HepG2 (cell line): ENCODE results near the gene VILL. TPM values are rescaled to one million over a fixed set of nuclear protein-coding genes. Genes with fewer than 3 reads are reported as not detected.

Experiments
- ATAC-seq: fragments of 200-7000 bp; cut with Tn5 transposase; 3 replicates; pipeline ENCODE4 v1.9.1; 2020; ENCODE audit warnings: mild to moderate bottlenecking, moderate library complexity
- BruUV-seq: library from RNA; stranded (reverse); fragments of 400-500 nt; replicated peaks from 2 replicates; lab custom pipeline; 2021; lab: Mats Ljungman, UMichigan
- CTCF ChIA-PET: fragments of 300-600 bp; formaldehyde crosslinking; extraction: SDS; loops from one replicate; lab custom pipeline; 2021; ENCODE audit warnings: low total read pairs, inconsistent platforms, low intra/inter-chr PET ratio; lab: Yijun Ruan, JAX
- POLR2A ChIA-PET: fragments of 350-600 bp; sonication (Branson Sonifier 250); formaldehyde crosslinking; loops from one replicate; lab custom pipeline; 2020; ENCODE audit warnings: antibody characterized with exemption, inconsistent platforms; lab: Yijun Ruan, JAX
- DNase-seq: peaks from one replicate; pipeline ENCODE4 v3.0.0-alpha.2; 2015; ENCODE audit warnings: low spot score
- FAIRE-seq: peaks from 3 replicates; lab custom pipeline; 2011; peaks lifted over from hg19 to GRCh38; lab: Jason Lieb, UNC
- H2AFZ ChIP-seq: one replicate; pipeline ENCODE4 v1.6.1; 2011; ENCODE audit warnings: low read length, inconsistent platforms
- H3K27ac ChIP-seq: fragments of 300-600 bp; 3 replicates; pipeline ENCODE4 v1.8.0; 2011; ENCODE audit warnings: mixed run types, mild to moderate bottlenecking, mixed read lengths, low read length, inconsistent platforms; ENCODE audit not compliant: insufficient read depth; ENCODE audit errors: extremely low read length
- H3K27me3 ChIP-seq, 2 experiments: fragments of 200-600 bp in 1 of 2; 2 replicates in 1 of 2; 3 replicates in 1 of 2; pipeline versions ENCODE4 v1.6.0 to v1.8.0; 2011; ENCODE audit warnings: low read length in 2 of 2, mild to moderate bottlenecking in 2 of 2, moderate library complexity in 2 of 2, inconsistent platforms in 1 of 2; ENCODE audit not compliant: insufficient read depth in 2 of 2, control insufficient read depth in 1 of 2
- H3K36me3 ChIP-seq, 2 experiments: fragments of 200-600 bp in 1 of 2; replicated peaks in 1 of 2; 2 replicates in 1 of 2; 3 replicates in 1 of 2; pipeline versions ENCODE4 v1.5.1 to v1.8.0; 2011; ENCODE audit warnings: low read length in 2 of 2, inconsistent platforms in 1 of 2; ENCODE audit not compliant: insufficient read depth in 2 of 2, control insufficient read depth in 1 of 2
- H3K4me1 ChIP-seq: 2 replicates; pipeline ENCODE4 v1.5.1; 2012; ENCODE audit warnings: low read length, inconsistent platforms; ENCODE audit not compliant: insufficient read depth
- H3K4me2 ChIP-seq: 2 replicates; pipeline ENCODE4 v1.6.0; 2011; ENCODE audit warnings: low read depth, low read length, inconsistent platforms
- H3K4me3 ChIP-seq, 3 experiments: fragments of 200-600 bp in 1 of 3; sonication (generic), shearing (Covaris generic) in 1 of 3; replicated peaks in 1 of 3; 2 replicates each; pipeline ENCODE4 v1.5.1; 2011 to 2016; ENCODE audit warnings: low read length in 3 of 3, inconsistent platforms in 2 of 3, low read depth in 2 of 3, mild to moderate bottlenecking in 2 of 3, control low read depth in 1 of 3, mixed read lengths in 1 of 3; ENCODE audit not compliant: insufficient read depth in 1 of 3
- H3K79me2 ChIP-seq: one replicate; pipeline ENCODE4 v1.6.1; 2011; ENCODE audit warnings: low read length, inconsistent platforms; ENCODE audit not compliant: insufficient read depth
- H3K9ac ChIP-seq: 2 replicates; pipeline ENCODE4 v1.6.0; 2011; ENCODE audit warnings: mild to moderate bottlenecking, low read depth, low read length, inconsistent platforms; ENCODE audit not compliant: insufficient read depth
- H3K9me3 ChIP-seq: 2 replicates; pipeline ENCODE4 v1.5.1; 2012; ENCODE audit warnings: mild to moderate bottlenecking, low read length
- H4K20me1 ChIP-seq: 2 replicates; pipeline ENCODE4 v1.6.0; 2011; ENCODE audit warnings: inconsistent platforms, mild to moderate bottlenecking, low read length, moderate library complexity; ENCODE audit not compliant: insufficient read depth
- ASH2L ChIP-seq: fragments of 300-600, 200-600 bp; sonication (generic); IDR thresholded peaks from 2 replicates; pipeline ENCODE4 v1.7.0; 2017; ENCODE audit warnings: low read depth, mild to moderate bottlenecking, moderate library complexity, mixed read lengths, low read length; ENCODE audit not compliant: insufficient read length
- PHF20 ChIP-seq: sonication (generic); formaldehyde crosslinking; IDR thresholded peaks from 2 replicates; pipeline ENCODE4 v1.5.0; 2020; ENCODE audit warnings: mild to moderate bottlenecking, missing genetic modification reagents
- ZNF770 ChIP-seq: sonication (generic); formaldehyde crosslinking; IDR thresholded peaks from 2 replicates; pipeline ENCODE4 v1.5.0; 2020; ENCODE audit warnings: mild to moderate bottlenecking, missing genetic modification reagents
- ZNF776 ChIP-seq: sonication (generic); formaldehyde crosslinking; IDR thresholded peaks from 2 replicates; pipeline ENCODE4 v1.4.0; 2020; ENCODE audit warnings: mild to moderate bottlenecking, missing genetic modification reagents
- ZSCAN21 ChIP-seq: sonication (generic); formaldehyde crosslinking; IDR thresholded peaks from 2 replicates; pipeline ENCODE4 v1.8.0; 2022; ENCODE audit warnings: mild to moderate bottlenecking, missing genetic modification reagents, moderate library complexity, borderline replicate concordance
- WGBS: methylation state at CpG from one replicate; pipeline ENCODE4 v1.1.6; 2017; ENCODE audit warnings: low lambda C conversion rate; 5-methylcytosine and 5-hydroxymethylcytosine counted together
- in situ Hi-C: cut with HindIII; loops from 2 replicates; pipeline ENCODE4 v1.10.0; 2017; ENCODE audit warnings: low pct_unique_long_range_greater_than_20kb; ENCODE audit not compliant: extremely low pct_ligation_motif_present
- intact Hi-C: fragments of 100-400 bp; cut with micrococcal nuclease; formaldehyde crosslinking; loops from one replicate; pipeline ENCODE4 v1.10.0; 2022; ENCODE audit not compliant: unreplicated experiment
- polyA plus RNA-seq, 8 experiments: library from polyadenylated mRNA; depleted of rRNA in 3 of 8; stranded (reverse) in 7 of 8; unstranded in 1 of 8; fragments of >200 nt; fragmentation: Illumina TruSeq in 4 of 8; extraction: Trizol in 4 of 8; gene quantifications; 2 replicates each; pipeline versions ENCODE4 v1.2.1 to v1.2.3, GENCODE V29; 2011 to 2016; ENCODE audit warnings: low read depth in 4 of 8, missing spikeins in 1 of 8, mixed read lengths in 1 of 8; ENCODE audit not compliant: insufficient read depth in 1 of 8
- total RNA-seq, 5 experiments: library from RNA; depleted of rRNA; stranded (reverse); fragments of >200 nt; fragmentation: Illumina TruSeq; extraction: Trizol; gene quantifications; 2 replicates each; pipeline ENCODE4 v1.2.3, GENCODE V29; 2016; ENCODE audit warnings: low read depth in 1 of 5

Gene VILL
- total and polyA plus RNA-seq, 2 of the 13 experiments (the other 11 are each of a cell fraction or from before 2014, with no cell fraction given) = 3.2 to 5.3 TPM

DNA sequence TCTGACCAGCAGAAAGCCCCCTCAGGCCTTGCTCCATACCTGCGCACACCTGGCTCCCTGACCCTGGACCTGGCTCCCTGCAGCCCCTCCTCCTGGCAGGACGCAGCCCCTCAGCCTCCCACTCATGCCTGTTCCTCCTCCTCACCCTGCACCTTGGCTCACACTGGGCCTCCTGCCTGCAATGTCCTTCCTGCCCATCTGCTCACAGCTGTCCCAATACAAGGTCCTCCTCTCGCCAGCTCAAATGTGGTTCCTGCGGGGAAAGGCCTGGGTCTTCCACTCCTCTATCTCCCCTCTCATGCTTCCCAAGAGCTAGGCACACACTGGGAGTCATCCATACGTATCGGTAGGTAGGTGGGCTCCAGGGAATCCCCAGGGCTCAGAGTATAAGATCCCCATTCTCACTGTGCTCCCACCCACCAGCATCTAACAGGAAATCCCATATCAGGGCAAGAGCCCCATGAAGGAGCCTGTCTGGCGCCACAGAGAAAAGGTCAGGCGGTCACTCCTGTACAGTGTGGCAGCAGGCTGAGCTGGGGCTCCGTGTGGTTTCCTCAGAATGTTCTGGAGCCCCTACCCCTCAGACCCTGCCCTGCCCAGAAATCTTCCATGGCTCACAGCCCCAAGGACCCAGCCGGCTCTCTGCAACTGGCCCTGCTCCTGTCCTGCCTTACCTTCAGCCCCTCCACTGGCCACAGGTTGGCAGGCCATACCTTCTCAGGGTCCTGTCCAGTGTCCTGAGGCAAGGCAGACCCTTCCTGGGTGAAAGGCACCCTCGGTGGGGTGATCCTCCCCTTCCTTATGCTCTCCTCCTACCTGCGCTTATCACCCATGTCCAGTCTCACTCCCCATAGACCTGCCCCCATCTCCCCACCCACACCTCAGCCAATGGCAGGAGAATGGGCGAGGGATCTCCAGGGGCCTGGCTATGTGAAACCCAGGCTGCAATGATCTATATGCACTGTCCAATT is 28.0 kb downstream of the VILL start:
- H3K9ac ChIP-seq = no peak overlapping the region
- POLR2A ChIA-PET = no interaction called here
- in situ Hi-C loops = no loop called here
- H3K36me3 ChIP-seq = peaks cover 5 to 11% of the 10 kb centered on the region in 2 experiments; a peak in 3 of 5 replicates
- H3K4me2 ChIP-seq = no peak overlapping the region
- intact Hi-C loops = no loop called here
- no peaks in the 10 kb centered on the region for H3K79me2 ChIP-seq
- WGBS = 94% methylated on average over 9 of the region's 13 CpGs
- no peak overlapping the region for H3K27ac ChIP-seq
- peaks cover 69% of the 10 kb centered on the region for H3K4me1 ChIP-seq
- H3K9me3 ChIP-seq = no peaks in the 10 kb centered on the region
- no peak overlapping the region for H2AFZ ChIP-seq
- 0 out of 2 replicates have a peak, but pooled peaks have one; percentile 5 for TF ChIP-seq ZNF770
- no peak for TF ChIP-seq ZNF776
- no peak for TF ChIP-seq ZSCAN21 (CRISPR knock-in tag)
- no peak for TF ChIP-seq ASH2L
- no peak for TF ChIP-seq PHF20 (CRISPR knock-in tag)
- no peaks in the 10 kb centered on the region for H3K27me3 ChIP-seq
- no peak for FAIRE-seq
- BruUV-seq = no TSS peak
- CTCF ChIA-PET = no interaction called here
- no peaks in the 10 kb centered on the region for H4K20me1 ChIP-seq
- no peak for DNase-seq
- ATAC-seq = no peak
- H3K4me3 ChIP-seq = no peak overlapping the region
